ENCODE measurements around the gene DISP3. TPM values are rescaled to one million over a fixed set of nuclear protein-coding genes. Genes with fewer than 3 reads are reported as not detected.
A peak's percentile ranks its signal among the peaks of the same experiment; 100 is the strongest.

The DISP3 gene
- total RNA-seq, 1 donor from 2014 or later: 179 TPM

DNA sequence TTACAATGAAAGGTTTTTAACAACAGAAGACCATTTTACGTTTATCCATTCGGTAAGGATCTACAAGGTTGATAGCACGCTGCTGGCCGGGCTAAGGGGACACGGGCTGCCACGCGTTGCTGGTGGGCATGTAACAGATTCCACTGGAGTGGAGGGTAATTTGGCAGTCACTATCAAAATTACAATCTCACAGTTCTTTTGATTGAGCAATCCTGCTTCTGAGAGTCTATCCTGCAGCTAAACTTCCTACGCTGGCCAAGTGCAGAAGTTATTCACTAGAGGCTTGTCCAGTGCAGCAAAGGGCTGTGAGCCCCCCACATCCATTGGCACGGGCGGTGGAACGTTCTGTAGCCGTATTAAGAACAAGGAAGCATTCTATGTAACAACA is 61.8 kb downstream of the DISP3 start:
- Mint-ChIP-seq H3K4me1 (ENCODE audit: low read depth, unreplicated experiment) (peaks cover 15% of the 10 kb centered on the region), H3K4me3 (ENCODE audit: unreplicated experiment) (no peak overlapping the region), H3K27me3 (ENCODE audit: unreplicated experiment) (peaks cover 35% of the 10 kb centered on the region), H3K27ac (ENCODE audit: unreplicated experiment) (no peak overlapping the region), H3K9me3 (ENCODE audit: unreplicated experiment) (peaks cover 23% of the 10 kb centered on the region), H3K36me3 (ENCODE audit: unreplicated experiment) (no peaks in the 10 kb centered on the region)
- TF ChIP-seq, protein P1, sequence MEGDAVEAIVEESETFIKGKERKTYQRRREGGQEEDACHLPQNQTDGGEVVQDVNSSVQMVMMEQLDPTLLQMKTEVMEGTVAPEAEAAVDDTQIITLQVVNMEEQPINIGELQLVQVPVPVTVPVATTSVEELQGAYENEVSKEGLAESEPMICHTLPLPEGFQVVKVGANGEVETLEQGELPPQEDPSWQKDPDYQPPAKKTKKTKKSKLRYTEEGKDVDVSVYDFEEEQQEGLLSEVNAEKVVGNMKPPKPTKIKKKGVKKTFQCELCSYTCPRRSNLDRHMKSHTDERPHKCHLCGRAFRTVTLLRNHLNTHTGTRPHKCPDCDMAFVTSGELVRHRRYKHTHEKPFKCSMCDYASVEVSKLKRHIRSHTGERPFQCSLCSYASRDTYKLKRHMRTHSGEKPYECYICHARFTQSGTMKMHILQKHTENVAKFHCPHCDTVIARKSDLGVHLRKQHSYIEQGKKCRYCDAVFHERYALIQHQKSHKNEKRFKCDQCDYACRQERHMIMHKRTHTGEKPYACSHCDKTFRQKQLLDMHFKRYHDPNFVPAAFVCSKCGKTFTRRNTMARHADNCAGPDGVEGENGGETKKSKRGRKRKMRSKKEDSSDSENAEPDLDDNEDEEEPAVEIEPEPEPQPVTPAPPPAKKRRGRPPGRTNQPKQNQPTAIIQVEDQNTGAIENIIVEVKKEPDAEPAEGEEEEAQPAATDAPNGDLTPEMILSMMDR (IDR thresholded peaks at IDR 0.05; ENCODE audit: partially characterized antibody, unreplicated experiment): no peak
- DNase-seq: no peak

DNA sequence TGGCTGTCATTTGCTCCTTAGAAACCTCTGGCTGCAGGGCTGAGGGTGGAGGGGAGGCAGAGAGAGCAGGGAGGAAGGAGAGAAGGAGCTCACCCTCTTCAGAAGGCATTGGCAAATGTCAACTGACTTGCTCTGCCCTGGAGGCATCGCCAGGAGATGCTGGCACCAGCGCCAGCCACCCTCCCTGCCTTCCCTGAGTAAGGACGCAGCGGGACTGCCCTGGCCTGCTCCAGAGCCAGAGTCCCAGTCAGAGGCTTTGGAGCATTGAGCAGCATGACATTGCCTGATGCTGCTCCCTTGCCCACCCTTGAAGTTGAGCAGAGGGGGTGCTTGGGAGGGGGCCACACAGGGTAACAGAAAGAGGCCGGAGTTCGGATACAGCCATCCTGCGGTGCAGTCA is 62.3 kb downstream of the DISP3 start:
- H3K27ac Mint-ChIP-seq (ENCODE audit: unreplicated experiment): no peak overlapping the region
- H3K4me3 Mint-ChIP-seq (ENCODE audit: unreplicated experiment): no peak overlapping the region
- peaks cover 38% of the 10 kb centered on the region for H3K27me3 Mint-ChIP-seq (ENCODE audit: unreplicated experiment)
- H3K9me3 Mint-ChIP-seq (ENCODE audit: unreplicated experiment): peaks cover 27% of the 10 kb centered on the region
- peaks cover 18% of the 10 kb centered on the region for H3K4me1 Mint-ChIP-seq (ENCODE audit: low read depth, unreplicated experiment)
- TF ChIP-seq, protein P1 (IDR thresholded peaks at IDR 0.05; ENCODE audit: partially characterized antibody, unreplicated experiment): no peak
- H3K36me3 Mint-ChIP-seq (ENCODE audit: unreplicated experiment): no peaks in the 10 kb centered on the region
- no peak for DNase-seq

DNA sequence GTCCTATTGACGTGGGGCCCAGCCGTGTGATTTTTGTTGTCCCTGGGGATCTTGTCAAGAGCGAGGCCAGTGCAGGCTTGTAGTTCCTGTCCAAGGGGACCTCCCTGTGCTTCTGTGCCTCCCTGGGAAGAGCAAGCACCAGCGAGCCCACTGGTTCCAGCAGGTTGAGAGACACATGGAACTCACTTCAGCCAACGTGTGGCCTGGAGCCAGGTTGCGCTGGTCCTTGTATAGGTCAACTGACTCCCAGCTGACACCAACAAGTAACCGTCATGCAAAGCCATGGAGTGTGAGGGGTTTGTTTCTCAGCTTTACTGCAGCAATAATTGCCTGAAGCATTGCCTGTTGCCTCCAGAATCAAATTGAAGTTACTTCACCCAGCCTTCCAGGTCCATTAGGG is 63.0 kb downstream of the DISP3 start:
- TF ChIP-seq, protein P1 (IDR thresholded peaks at IDR 0.05; ENCODE audit: partially characterized antibody, unreplicated experiment): no peak
- peaks cover 36% of the 10 kb centered on the region for H3K27me3 Mint-ChIP-seq (ENCODE audit: unreplicated experiment)
- peak overlapping the region; percentile 77 for H3K27ac Mint-ChIP-seq (ENCODE audit: unreplicated experiment)
- no peaks in the 10 kb centered on the region for H3K36me3 Mint-ChIP-seq (ENCODE audit: unreplicated experiment)
- peaks cover 26% of the 10 kb centered on the region for H3K4me1 Mint-ChIP-seq (ENCODE audit: low read depth, unreplicated experiment)
- H3K4me3 Mint-ChIP-seq (ENCODE audit: unreplicated experiment): no peak overlapping the region
- peaks cover 27% of the 10 kb centered on the region for H3K9me3 Mint-ChIP-seq (ENCODE audit: unreplicated experiment)
- no peak for DNase-seq

DNA sequence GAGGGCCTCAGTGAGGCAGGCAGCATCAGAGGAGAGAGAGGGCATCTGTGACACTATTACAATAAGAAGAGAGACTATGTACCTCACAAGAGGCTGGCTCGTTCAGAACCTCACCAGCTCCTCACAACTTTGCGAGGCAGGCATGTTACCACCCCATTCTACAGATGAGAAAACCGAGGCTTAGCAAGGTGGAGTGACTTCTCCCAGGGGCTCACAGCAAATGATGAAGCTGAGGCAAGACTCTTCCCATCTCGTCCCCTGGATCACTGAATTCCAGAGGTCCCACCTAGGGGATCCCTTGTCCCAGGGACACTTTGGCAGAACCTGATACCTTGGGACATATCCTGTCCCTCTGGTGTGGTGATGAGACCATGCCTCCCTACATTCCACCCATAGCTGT is 64.4 kb downstream of the DISP3 start:
- TF ChIP-seq, protein P1 (IDR thresholded peaks at IDR 0.05; ENCODE audit: partially characterized antibody, unreplicated experiment): no peak
- peaks cover 30% of the 10 kb centered on the region for H3K4me1 Mint-ChIP-seq (ENCODE audit: low read depth, unreplicated experiment)
- peaks cover 29% of the 10 kb centered on the region for H3K9me3 Mint-ChIP-seq (ENCODE audit: unreplicated experiment)
- no peak for DNase-seq
- peaks cover 34% of the 10 kb centered on the region for H3K27me3 Mint-ChIP-seq (ENCODE audit: unreplicated experiment)
- H3K4me3 Mint-ChIP-seq (ENCODE audit: unreplicated experiment): no peak overlapping the region
- H3K36me3 Mint-ChIP-seq (ENCODE audit: unreplicated experiment): no peaks in the 10 kb centered on the region
- H3K27ac Mint-ChIP-seq (ENCODE audit: unreplicated experiment): no peak overlapping the region

DNA sequence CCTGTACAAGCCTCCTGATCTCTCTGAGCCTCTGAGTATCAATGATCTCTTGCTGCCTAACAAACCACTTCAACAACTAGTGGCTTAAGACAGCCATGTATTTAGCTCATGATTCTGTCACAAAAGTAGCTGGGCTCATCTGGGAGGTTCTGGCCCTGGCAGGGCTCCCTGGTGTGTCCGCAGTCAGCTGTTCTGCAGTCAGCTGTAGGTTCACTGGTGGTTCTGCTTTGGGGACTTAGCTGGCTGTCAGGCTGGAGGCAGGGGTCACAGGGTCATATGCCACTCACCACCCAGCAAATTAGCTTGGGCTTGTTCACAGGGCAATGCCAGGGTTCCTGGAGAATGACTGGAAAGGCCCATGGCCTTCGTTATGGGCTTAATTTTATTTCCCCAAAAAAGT is 64.8 kb downstream of the DISP3 start:
- peaks cover 29% of the 10 kb centered on the region for H3K9me3 Mint-ChIP-seq (ENCODE audit: unreplicated experiment)
- H3K27ac Mint-ChIP-seq (ENCODE audit: unreplicated experiment): no peak overlapping the region
- peaks cover 34% of the 10 kb centered on the region for H3K27me3 Mint-ChIP-seq (ENCODE audit: unreplicated experiment)
- no peaks in the 10 kb centered on the region for H3K36me3 Mint-ChIP-seq (ENCODE audit: unreplicated experiment)
- H3K4me1 Mint-ChIP-seq (ENCODE audit: low read depth, unreplicated experiment): peaks cover 28% of the 10 kb centered on the region
- TF ChIP-seq, protein P1 (IDR thresholded peaks at IDR 0.05; ENCODE audit: partially characterized antibody, unreplicated experiment): no peak
- DNase-seq: no peak
- no peak overlapping the region for H3K4me3 Mint-ChIP-seq (ENCODE audit: unreplicated experiment)
